Lower lobe of right lung (tissue), 2 donors: Measurements from ENCODE around the gene UNC13C. TPM values are rescaled to one million over a fixed set of nuclear protein-coding genes. Genes with fewer than 3 reads are reported as not detected.

Source experiments
- ATAC-seq, 2 donors: fragments of 200-7000 bp; cut with Tn5 transposase; one replicate each; pipeline ENCODE4 v1.9.1; 2020 to 2022; ENCODE audit warnings: mild to moderate bottlenecking in 2 of 2, moderate library complexity in 2 of 2
- DNase-seq: peaks from one replicate; pipeline ENCODE4 v3.0.0-alpha.2; 2020
- H3K27ac ChIP-seq: fragments of 200-600 bp; one replicate; pipeline ENCODE4 v1.8.0; 2022
- H3K27me3 ChIP-seq: fragments of 200-600 bp; one replicate; pipeline ENCODE4 v1.8.0; 2022; ENCODE audit warnings: low read depth
- H3K36me3 ChIP-seq: fragments of 200-600 bp; one replicate; pipeline ENCODE4 v1.8.0; 2022; ENCODE audit warnings: mild to moderate bottlenecking
- H3K4me1 ChIP-seq: fragments of 200-600 bp; one replicate; pipeline ENCODE4 v1.8.0; 2022
- H3K4me3 ChIP-seq: fragments of 200-600 bp; one replicate; pipeline ENCODE4 v1.8.0; 2022; ENCODE audit warnings: mild to moderate bottlenecking
- H3K9me3 ChIP-seq: fragments of 200-600 bp; one replicate; pipeline ENCODE4 v1.8.0; 2022
- CTCF ChIP-seq: fragments of 200-600 bp; IDR thresholded peaks from one replicate; pipeline ENCODE4 v1.8.0; 2022; ENCODE audit warnings: antibody characterized with exemption, mild to moderate bottlenecking
- intact Hi-C: fragments of 100-400 bp; cut with DNase I; formaldehyde crosslinking; loops from one replicate; pipeline ENCODE4 v1.11.0; 2022
- total RNA-seq: library from RNA; stranded (reverse); fragmentation: NEBNext Ultra II Directional; extraction: Animal tissue kit (Norgen Biotek cat#: 25700); gene quantifications from one replicate; pipeline ENCODE4 v1.2.1, GENCODE V29; 2021
- donor health status: DM: no; HTN: yes; CAD: no; lungs with severe emphysema.

Gene UNC13C
- total RNA-seq, 1 donor from 2014 or later = 0.12 TPM

- Histone ChIP-seq H3K36me3 (no peaks in the 10 kb centered on the region), H3K4me3 (no peak overlapping the region), H3K4me1 (no peaks in the 10 kb centered on the region), H3K27ac (no peak overlapping the region), H3K27me3 (no peaks in the 10 kb centered on the region), H3K9me3 (no peaks in the 10 kb centered on the region)
- no peak for ATAC-seq
- TF ChIP-seq CTCF = no peak
- intact Hi-C loops = no loop called here
- DNase-seq = no peak
These were observed 585.9 kb downstream of the UNC13C start for GRCh38 chr15:54564166-54564565.

- ATAC-seq (no peak), DNase-seq (no peak)
- intact Hi-C loops = no loop called here
- no peak overlapping the region for H3K4me3 ChIP-seq
- H3K27me3 ChIP-seq = no peaks in the 10 kb centered on the region
- H3K27ac ChIP-seq = no peak overlapping the region
- TF ChIP-seq CTCF = no peak
- no peaks in the 10 kb centered on the region for H3K9me3 ChIP-seq
- no peaks in the 10 kb centered on the region for H3K4me1 ChIP-seq
- H3K36me3 ChIP-seq = no peaks in the 10 kb centered on the region
These were observed 588.4 kb downstream of the UNC13C start for GRCh38 chr15:54566654-54567053.

- Histone ChIP-seq H3K27ac (no peak overlapping the region), H3K27me3 (no peaks in the 10 kb centered on the region), H3K4me3 (no peak overlapping the region), H3K4me1 (no peaks in the 10 kb centered on the region), H3K9me3 (no peaks in the 10 kb centered on the region), H3K36me3 (no peaks in the 10 kb centered on the region)
- ATAC-seq (no peak), DNase-seq (no peak)
- intact Hi-C loops = no loop called here
- no peak for TF ChIP-seq CTCF
These were observed 589.3 kb downstream of the UNC13C start for GRCh38 chr15:54567408-54568035.

GRCh38 chr15:54568381-54568780 lies 590.1 kb downstream of the UNC13C start:
- TF ChIP-seq CTCF = no peak
- DNase-seq = no peak
- Histone ChIP-seq H3K9me3 (no peaks in the 10 kb centered on the region), H3K4me1 (no peaks in the 10 kb centered on the region), H3K36me3 (no peaks in the 10 kb centered on the region), H3K27me3 (no peaks in the 10 kb centered on the region), H3K27ac (no peak overlapping the region), H3K4me3 (no peak overlapping the region)
- ATAC-seq = no peak
- intact Hi-C loops = no loop called here

GRCh38 chr15:54571576-54571975 lies 593.3 kb downstream of the UNC13C start:
- intact Hi-C loops = no loop called here
- no peaks in the 10 kb centered on the region for H3K27me3 ChIP-seq
- TF ChIP-seq CTCF = no peak
- H3K36me3 ChIP-seq = no peaks in the 10 kb centered on the region
- ATAC-seq (no peak), DNase-seq (no peak)
- no peaks in the 10 kb centered on the region for H3K9me3 ChIP-seq
- H3K27ac ChIP-seq = no peak overlapping the region
- H3K4me1 ChIP-seq = no peaks in the 10 kb centered on the region
- H3K4me3 ChIP-seq = no peak overlapping the region

- Histone ChIP-seq H3K4me3 (no peak overlapping the region), H3K36me3 (no peaks in the 10 kb centered on the region), H3K4me1 (no peaks in the 10 kb centered on the region), H3K27me3 (no peaks in the 10 kb centered on the region), H3K27ac (no peak overlapping the region), H3K9me3 (no peaks in the 10 kb centered on the region)
- DNase-seq = no peak
- TF ChIP-seq CTCF = no peak
- intact Hi-C loops = no loop called here
- ATAC-seq = no peak
These were observed 597.3 kb downstream of the UNC13C start for GRCh38 chr15:54575586-54575985.
